ENCODE data around the gene ATP2C1. TPM values are rescaled to one million over a fixed set of nuclear protein-coding genes. Genes with fewer than 3 reads are reported as not detected.

ATP2C1 gene
- total and polyA plus RNA-seq, 2 experiments from 2014 or later: 28.1 to 75.7 TPM

GRCh38 chr3:130941793-130942192, 47.9 kb downstream of the ATP2C1 start:
- no peaks in the 10 kb centered on the region; the same call in 1 of the 2 replicates for H4K20me1 ChIP-seq (replicated peaks; ENCODE audit: insufficient read depth)
- H3K4me2 ChIP-seq: no peak overlapping the region
- H3K9me2 ChIP-seq (ENCODE audit: insufficient read depth): no peaks in the 10 kb centered on the region
- no peak overlapping the region for H3K27ac ChIP-seq (ENCODE audit: low read depth)
- H3K79me2 ChIP-seq (replicated peaks; ENCODE audit: insufficient read depth): no peaks in the 10 kb centered on the region
- no peak overlapping the region for H3K4me3 ChIP-seq
- no peak overlapping the region for H2AFZ ChIP-seq
- ATAC-seq (no peak), DNase-seq (ENCODE audit: low spot score) (no peak)
- Mint-ChIP-seq H3K9me3 (no peaks in the 10 kb centered on the region), H3K36me3 (ENCODE audit: low read depth) (peaks cover 35% of the 10 kb centered on the region), H3K4me3 (no peak overlapping the region), H3K27ac (no peak overlapping the region), H3K27me3 (ENCODE audit: insufficient read depth, low read depth, poor library complexity) (no peaks in the 10 kb centered on the region), H3K4me1 (no peaks in the 10 kb centered on the region)
- TF ChIP-seq ZNF114 (CRISPR knock-in tag; IDR thresholded peaks at IDR 0.05): no peak
- H3K4me1 ChIP-seq (ENCODE audit: insufficient read depth): no peaks in the 10 kb centered on the region
- peaks cover 8% of the 10 kb centered on the region; the same call in 1 of the 2 replicates for H3K36me3 ChIP-seq (ENCODE audit: insufficient read depth)
- no peaks in the 10 kb centered on the region for H3F3A ChIP-seq (replicated peaks; ENCODE audit: low read depth)
- H3K27me3 ChIP-seq (ENCODE audit: insufficient read depth): no peaks in the 10 kb centered on the region

GRCh38 chr3:130946882-130947281, 53.0 kb downstream of the ATP2C1 start:
- no peaks in the 10 kb centered on the region for H3K27me3 Mint-ChIP-seq (ENCODE audit: insufficient read depth, low read depth, poor library complexity)
- no peaks in the 10 kb centered on the region for H3K9me3 Mint-ChIP-seq
- Histone ChIP-seq H2AFZ (no peak overlapping the region), H3K27me3 (ENCODE audit: insufficient read depth) (no peaks in the 10 kb centered on the region), H3F3A (replicated peaks; ENCODE audit: low read depth) (no peaks in the 10 kb centered on the region), H3K79me2 (replicated peaks; ENCODE audit: insufficient read depth) (no peaks in the 10 kb centered on the region), H3K4me2 (no peak overlapping the region), H3K4me1 (ENCODE audit: insufficient read depth) (no peaks in the 10 kb centered on the region), H3K36me3 (ENCODE audit: insufficient read depth) (peaks cover 2% of the 10 kb centered on the region; the same call in 1 of the 2 replicates), H3K4me3 (no peak overlapping the region), H4K20me1 (replicated peaks; ENCODE audit: insufficient read depth) (no peaks in the 10 kb centered on the region; the same call in 1 of the 2 replicates), H3K9me2 (ENCODE audit: insufficient read depth) (no peaks in the 10 kb centered on the region), H3K27ac (ENCODE audit: low read depth) (no peak overlapping the region)
- DNase-seq (ENCODE audit: low spot score) (no peak), ATAC-seq (no peak)
- no peak for TF ChIP-seq NANOG (IDR thresholded peaks at IDR 0.05; ENCODE audit: borderline replicate concordance)
- TF ChIP-seq JUNB (IDR thresholded peaks at IDR 0.05; ENCODE audit: unreplicated experiment): no peak
- TF ChIP-seq ETS1 (IDR thresholded peaks at IDR 0.05): no peak
- TF ChIP-seq ZNF114 (CRISPR knock-in tag; IDR thresholded peaks at IDR 0.05): no peak
- no peak for TF ChIP-seq STAT1 (IDR thresholded peaks at IDR 0.05; ENCODE audit: unreplicated experiment)
- TF ChIP-seq CREB1 (CRISPR knock-in tag; IDR thresholded peaks at IDR 0.05; ENCODE audit: low read depth): no peak
- TF ChIP-seq ZNF331 (CRISPR knock-in tag; IDR thresholded peaks at IDR 0.05; ENCODE audit: low read depth): no peak
- TF ChIP-seq EZH2 (IDR thresholded peaks at IDR 0.05; ENCODE audit: low read depth, unreplicated experiment): no peak
- TF ChIP-seq REST (IDR thresholded peaks at IDR 0.05; ENCODE audit: unreplicated experiment): no peak
- H3K4me1 Mint-ChIP-seq: peaks cover 3% of the 10 kb centered on the region; the same call in 1 of the 3 replicates
- no peak overlapping the region for H3K4me3 Mint-ChIP-seq
- peaks cover 22% of the 10 kb centered on the region for H3K36me3 Mint-ChIP-seq (ENCODE audit: low read depth)
- no peak overlapping the region for H3K27ac Mint-ChIP-seq

Measured in GM23338 (cell line).